IMR-90 (cell line): ENCODE data around the gene PRKCA. TPM values are rescaled to one million over a fixed set of nuclear protein-coding genes. Genes with fewer than 3 reads are reported as not detected.

Experiments used
- ATAC-seq: fragments of 200-7000 bp; cut with Tn5 transposase; 2 replicates; pipeline ENCODE4 v1.9.1; 2020; ENCODE audit warnings: low read depth, mild to moderate bottlenecking, moderate library complexity
- BruUV-seq: library from RNA; stranded (reverse); fragments of 400-500 nt; replicated peaks from 2 replicates; lab custom pipeline; 2021; lab: Mats Ljungman, UMichigan
- CTCF ChIA-PET: fragments of 300-600 bp; formaldehyde crosslinking; extraction: SDS; loops from one replicate; lab custom pipeline; 2021; ENCODE audit warnings: antibody characterized with exemption; lab: Yijun Ruan, JAX
- POLR2A ChIA-PET: fragments of 300-600 bp; sonication (Branson Sonifier 250); formaldehyde crosslinking; loops from one replicate; lab custom pipeline; 2022; ENCODE audit warnings: antibody characterized with exemption; ENCODE audit not compliant: unreplicated experiment; lab: Charles Lee
- DNase-seq: peaks from one replicate; pipeline ENCODE4 v3.0.0; 2013
- H2AFZ ChIP-seq: replicated peaks from 2 replicates; pipeline ENCODE3; 2013; ENCODE audit warnings: low read length, mild to moderate bottlenecking; ENCODE audit not compliant: poor library complexity
- H2AK5ac ChIP-seq: 2 replicates; pipeline ENCODE4 v1.6.1; 2013; ENCODE audit warnings: low read depth, low read length, inconsistent platforms
- H2AK9ac ChIP-seq: replicated peaks from 2 replicates; pipeline ENCODE3; 2013; ENCODE audit warnings: mild to moderate bottlenecking, low read depth, low read length, moderate library complexity; ENCODE audit not compliant: poor library complexity
- H2BK120ac ChIP-seq: 2 replicates; pipeline ENCODE4 v1.6.1; 2013; ENCODE audit warnings: low read depth, low read length, inconsistent platforms
- H2BK15ac ChIP-seq: 3 replicates; pipeline ENCODE4 v1.6.1; 2013; ENCODE audit warnings: low read depth, low read length, inconsistent platforms
- H2BK20ac ChIP-seq: 2 replicates; pipeline ENCODE4 v1.6.1; 2013; ENCODE audit warnings: low read depth, mild to moderate bottlenecking, inconsistent platforms, low read length, moderate library complexity
- H2BK5ac ChIP-seq: 2 replicates; pipeline ENCODE4 v1.6.1; 2013; ENCODE audit warnings: mild to moderate bottlenecking, low read depth, low read length, inconsistent platforms; ENCODE audit not compliant: poor library complexity, severe bottlenecking
- H3K14ac ChIP-seq: replicated peaks from 2 replicates; pipeline ENCODE4 v1.6.1; 2013; ENCODE audit warnings: low read depth, low read length, inconsistent platforms
- H3K18ac ChIP-seq: 2 replicates; pipeline ENCODE4 v1.6.1; 2013; ENCODE audit warnings: low read depth, low read length, control low read depth
- H3K23ac ChIP-seq: 2 replicates; pipeline ENCODE4 v1.6.1; 2013; ENCODE audit warnings: low read depth, low read length, inconsistent platforms
- H3K27ac ChIP-seq: 2 replicates; pipeline ENCODE4 v1.5.1; 2013; ENCODE audit warnings: mild to moderate bottlenecking, control low read depth, low read length; ENCODE audit not compliant: insufficient read depth
- H3K27me3 ChIP-seq: 2 replicates; pipeline ENCODE4 v1.6.1; 2013; ENCODE audit warnings: low read length; ENCODE audit not compliant: control insufficient read depth, insufficient read depth
- H3K36me3 ChIP-seq: 2 replicates; pipeline ENCODE4 v1.6.1; 2013; ENCODE audit warnings: low read length, mixed read lengths; ENCODE audit not compliant: control insufficient read depth, insufficient read depth
- H3K4ac ChIP-seq: 2 replicates; pipeline ENCODE4 v1.6.1; 2013; ENCODE audit warnings: low read depth, low read length, inconsistent platforms
- H3K4me1 ChIP-seq: 2 replicates; pipeline ENCODE4 v1.6.1; 2013; ENCODE audit warnings: low read length, mixed read lengths; ENCODE audit not compliant: control insufficient read depth, insufficient read depth
- H3K4me2 ChIP-seq: 2 replicates; pipeline ENCODE4 v1.6.1; 2013; ENCODE audit warnings: low read depth, mild to moderate bottlenecking, control low read depth, low read length, moderate library complexity
- H3K4me3 ChIP-seq: 2 replicates; pipeline ENCODE4 v1.5.1; 2013; ENCODE audit warnings: low read depth, mild to moderate bottlenecking, control low read depth, low read length, moderate library complexity; ENCODE audit not compliant: insufficient read depth
- H3K56ac ChIP-seq: 2 replicates; pipeline ENCODE4 v1.6.1; 2013; ENCODE audit warnings: low read length, inconsistent platforms; ENCODE audit not compliant: insufficient read depth; ENCODE audit errors: extremely low read depth
- H3K79me1 ChIP-seq, 2 experiments: 2 replicates each; pipeline ENCODE4 v1.6.1; 2013; ENCODE audit warnings: low read length in 2 of 2, inconsistent platforms in 1 of 2, low read depth in 1 of 2
- H3K9ac ChIP-seq: 2 replicates; pipeline ENCODE4 v1.6.1; 2013; ENCODE audit warnings: low read depth, low read length, control low read depth
- H3K9me1 ChIP-seq: 2 replicates; pipeline ENCODE4 v1.6.1; 2013; ENCODE audit warnings: low read length, inconsistent platforms; ENCODE audit not compliant: insufficient read depth
- H3K9me3 ChIP-seq: 2 replicates; pipeline ENCODE4 v1.6.1; 2013; ENCODE audit warnings: low read length; ENCODE audit not compliant: control insufficient read depth, insufficient read depth
- H4K20me1 ChIP-seq: 2 replicates; pipeline ENCODE4 v1.6.1; 2013; ENCODE audit warnings: low read length, inconsistent platforms; ENCODE audit not compliant: insufficient read depth
- H4K5ac ChIP-seq: 2 replicates; pipeline ENCODE4 v1.6.1; 2013; ENCODE audit warnings: mild to moderate bottlenecking, low read depth, low read length, control low read depth
- H4K8ac ChIP-seq, 2 experiments: 2 replicates each; pipeline ENCODE4 v1.6.1; 2013; ENCODE audit warnings: low read depth in 2 of 2, low read length in 2 of 2, control low read depth in 1 of 2, inconsistent platforms in 1 of 2
- H4K91ac ChIP-seq: 2 replicates; pipeline ENCODE4 v1.6.1; 2013; ENCODE audit warnings: low read depth, low read length, inconsistent platforms; ENCODE audit not compliant: insufficient read depth
- BHLHE40 ChIP-seq: fragments of 150-350 bp; IDR thresholded peaks from 2 replicates; pipeline ENCODE4 v1.6.1; 2016; ENCODE audit warnings: mild to moderate bottlenecking, low read depth, low read length
- CEBPB ChIP-seq: IDR thresholded peaks from 2 replicates; pipeline ENCODE4 v1.6.1; 2012; ENCODE audit warnings: low read depth, low read length, improper control_type of control experiment
- CHD1 ChIP-seq: IDR thresholded peaks from 2 replicates; pipeline ENCODE4 v1.6.1; 2012; ENCODE audit warnings: low read depth, low read length, improper control_type of control experiment
- FOS ChIP-seq: fragments of 150-350 bp; IDR thresholded peaks from 2 replicates; pipeline ENCODE4 v1.6.1; 2016; ENCODE audit warnings: low read depth, low read length
- POLR2A ChIP-seq: IDR thresholded peaks from 2 replicates; pipeline ENCODE4 v1.6.1; 2012; ENCODE audit warnings: mild to moderate bottlenecking, low read depth, low read length
- RFX5 ChIP-seq: IDR thresholded peaks from 2 replicates; pipeline ENCODE4 v1.8.0; 2012; ENCODE audit warnings: low read depth, mild to moderate bottlenecking, low read length, moderate library complexity
- WGBS, 2 experiments: methylation state at CpG; one replicate each; pipeline versions ENCODE4 v1.1.5 to v1.1.7; 2013; ENCODE audit warnings: missing lambda C conversion rate in 2 of 2; ENCODE audit not compliant: insufficient read length in 1 of 2; ENCODE audit errors: extremely low coverage in 2 of 2; 5-methylcytosine and 5-hydroxymethylcytosine counted together
- dilution Hi-C: fragments of 300-500 bp; cut with HindIII; formaldehyde crosslinking; loops from one replicate; pipeline ENCODE4 v1.14.3; 2018; ENCODE audit warnings: low sequenced_read_pairs; ENCODE audit not compliant: unreplicated experiment
- in situ Hi-C: fragments of 300-500 bp; cut with MboI; formaldehyde crosslinking; loops from 3 replicates; pipeline ENCODE4 v1.14.3; 2019; ENCODE audit warnings: low sequenced_read_pairs, inconsistent platforms, mixed read lengths
- intact Hi-C: fragments of 100-400 bp; cut with micrococcal nuclease; formaldehyde crosslinking; loops from 2 replicates; pipeline ENCODE4 v1.10.0; 2022
- polyA plus RNA-seq, 3 experiments: library from polyadenylated mRNA; depleted of rRNA; stranded (reverse); fragments of >200 nt; gene quantifications; 2 replicates each; pipeline ENCODE4 v1.2.3, GENCODE V29; 2012; ENCODE audit warnings: low replicate concordance in 1 of 3
- total RNA-seq: library from RNA; depleted of rRNA; stranded (reverse); fragments of >200 nt; gene quantifications from 2 replicates; pipeline ENCODE4 v1.2.3, GENCODE V29; 2012
- TF ChIP-seq, protein P1 (sequence below): fragments of 150-350 bp; IDR thresholded peaks from 2 replicates; pipeline ENCODE4 v1.6.1; 2017; ENCODE audit warnings: mild to moderate bottlenecking, antibody characterized with exemption, low read length, low read depth
- TF ChIP-seq, protein P2 (sequence below): fragments of 150-350 bp; IDR thresholded peaks from 2 replicates; pipeline ENCODE4 v1.6.1; 2016; ENCODE audit warnings: low read depth, mild to moderate bottlenecking, low read length, moderate library complexity, borderline replicate concordance
- TF ChIP-seq, protein P3 (sequence below): conservative IDR thresholded peaks from 2 replicates; pipeline ENCODE4 v1.5.1; 2012; ENCODE audit warnings: mild to moderate bottlenecking, low read depth, low read length, improper control_type of control experiment

Gene PRKCA
- total and polyA plus RNA-seq, 2 of the 4 experiments (the other 2 are of a cell fraction): 31.0 to 46.0 TPM

DNA sequence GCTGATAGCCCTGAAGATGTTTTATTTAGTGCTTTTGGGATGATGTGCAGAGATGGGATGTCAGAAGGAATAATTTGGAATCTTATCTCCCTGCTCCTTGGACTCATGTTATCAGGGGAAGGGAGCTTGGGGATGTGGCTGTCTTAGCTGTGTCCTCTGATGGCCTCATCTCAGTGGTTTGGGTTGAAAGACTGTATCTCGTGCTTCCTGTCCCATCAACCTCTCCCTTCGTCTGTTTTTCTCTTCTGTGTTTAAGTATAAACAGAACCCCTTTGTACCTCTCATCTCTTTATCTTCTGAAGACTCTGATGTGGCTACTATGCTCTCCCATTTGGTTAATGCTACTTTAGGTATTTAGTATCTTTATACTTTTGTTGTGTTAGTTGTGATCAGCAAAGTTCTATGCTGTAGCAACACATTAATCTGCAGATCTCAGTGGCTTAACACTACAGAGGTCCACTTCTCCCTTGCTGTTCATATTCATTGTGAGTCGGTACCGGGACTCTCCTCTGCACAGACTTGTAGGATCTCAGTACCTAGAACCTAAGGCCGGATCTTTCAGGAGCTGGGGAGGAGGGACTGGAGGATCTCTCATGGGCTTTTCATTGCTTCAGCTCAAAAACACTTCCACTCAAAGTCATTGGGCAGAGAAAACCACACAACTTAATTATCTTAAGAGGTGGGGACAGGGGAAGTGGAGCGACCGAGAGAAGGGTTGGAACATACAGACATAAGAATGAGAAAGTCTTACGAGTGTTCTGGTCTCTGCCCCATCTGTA is 28.8 kb downstream of the PRKCA start:
- ATAC-seq: no peak
- H3K27me3 ChIP-seq: no peaks in the 10 kb centered on the region
- CTCF ChIA-PET: no interaction called here
- H3K79me1 ChIP-seq: peaks cover 43 to 79% of the 10 kb centered on the region in 2 experiments
- BruUV-seq: no TSS peak
- no peak overlapping the region for H3K14ac ChIP-seq
- H2BK5ac ChIP-seq: no peak overlapping the region
- TF ChIP-seq POLR2A (no peak), FOS (no peak), RFX5 (no peak), CEBPB (no peak), BHLHE40 (no peak), CHD1 (no peak)
- TF ChIP-seq, protein P1, sequence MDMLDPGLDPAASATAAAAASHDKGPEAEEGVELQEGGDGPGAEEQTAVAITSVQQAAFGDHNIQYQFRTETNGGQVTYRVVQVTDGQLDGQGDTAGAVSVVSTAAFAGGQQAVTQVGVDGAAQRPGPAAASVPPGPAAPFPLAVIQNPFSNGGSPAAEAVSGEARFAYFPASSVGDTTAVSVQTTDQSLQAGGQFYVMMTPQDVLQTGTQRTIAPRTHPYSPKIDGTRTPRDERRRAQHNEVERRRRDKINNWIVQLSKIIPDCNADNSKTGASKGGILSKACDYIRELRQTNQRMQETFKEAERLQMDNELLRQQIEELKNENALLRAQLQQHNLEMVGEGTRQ: no peak
- TF ChIP-seq, protein P2, sequence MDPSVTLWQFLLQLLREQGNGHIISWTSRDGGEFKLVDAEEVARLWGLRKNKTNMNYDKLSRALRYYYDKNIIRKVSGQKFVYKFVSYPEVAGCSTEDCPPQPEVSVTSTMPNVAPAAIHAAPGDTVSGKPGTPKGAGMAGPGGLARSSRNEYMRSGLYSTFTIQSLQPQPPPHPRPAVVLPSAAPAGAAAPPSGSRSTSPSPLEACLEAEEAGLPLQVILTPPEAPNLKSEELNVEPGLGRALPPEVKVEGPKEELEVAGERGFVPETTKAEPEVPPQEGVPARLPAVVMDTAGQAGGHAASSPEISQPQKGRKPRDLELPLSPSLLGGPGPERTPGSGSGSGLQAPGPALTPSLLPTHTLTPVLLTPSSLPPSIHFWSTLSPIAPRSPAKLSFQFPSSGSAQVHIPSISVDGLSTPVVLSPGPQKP: no peak
- TF ChIP-seq, protein P3, sequence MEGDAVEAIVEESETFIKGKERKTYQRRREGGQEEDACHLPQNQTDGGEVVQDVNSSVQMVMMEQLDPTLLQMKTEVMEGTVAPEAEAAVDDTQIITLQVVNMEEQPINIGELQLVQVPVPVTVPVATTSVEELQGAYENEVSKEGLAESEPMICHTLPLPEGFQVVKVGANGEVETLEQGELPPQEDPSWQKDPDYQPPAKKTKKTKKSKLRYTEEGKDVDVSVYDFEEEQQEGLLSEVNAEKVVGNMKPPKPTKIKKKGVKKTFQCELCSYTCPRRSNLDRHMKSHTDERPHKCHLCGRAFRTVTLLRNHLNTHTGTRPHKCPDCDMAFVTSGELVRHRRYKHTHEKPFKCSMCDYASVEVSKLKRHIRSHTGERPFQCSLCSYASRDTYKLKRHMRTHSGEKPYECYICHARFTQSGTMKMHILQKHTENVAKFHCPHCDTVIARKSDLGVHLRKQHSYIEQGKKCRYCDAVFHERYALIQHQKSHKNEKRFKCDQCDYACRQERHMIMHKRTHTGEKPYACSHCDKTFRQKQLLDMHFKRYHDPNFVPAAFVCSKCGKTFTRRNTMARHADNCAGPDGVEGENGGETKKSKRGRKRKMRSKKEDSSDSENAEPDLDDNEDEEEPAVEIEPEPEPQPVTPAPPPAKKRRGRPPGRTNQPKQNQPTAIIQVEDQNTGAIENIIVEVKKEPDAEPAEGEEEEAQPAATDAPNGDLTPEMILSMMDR: no peak
- dilution Hi-C loops: no loop called here
- no peak overlapping the region for H4K8ac ChIP-seq
- no peak overlapping the region for H3K18ac ChIP-seq
- intact Hi-C loops: no loop called here
- H4K20me1 ChIP-seq: peaks cover 42% of the 10 kb centered on the region; the same call in 1 of the 2 replicates
- in situ Hi-C loops: no loop called here
- no peak for DNase-seq
- no peak overlapping the region for H3K4me2 ChIP-seq
- H3K9ac ChIP-seq: no peak overlapping the region
- no peak overlapping the region for H3K56ac ChIP-seq
- no peak overlapping the region for H2AK5ac ChIP-seq
- H3K4me3 ChIP-seq: no peak overlapping the region
- H2AFZ ChIP-seq: no peak overlapping the region
- no peak overlapping the region for H3K27ac ChIP-seq
- no peaks in the 10 kb centered on the region for H3K9me3 ChIP-seq
- H4K5ac ChIP-seq: no peak overlapping the region
- no peak overlapping the region for H2BK120ac ChIP-seq
- H3K4me1 ChIP-seq: peaks cover 1% of the 10 kb centered on the region
- H3K36me3 ChIP-seq: peaks cover 14% of the 10 kb centered on the region
- peaks cover 8% of the 10 kb centered on the region for H3K9me1 ChIP-seq
- H3K23ac ChIP-seq: no peak overlapping the region
- no peak overlapping the region for H3K4ac ChIP-seq
- H2BK20ac ChIP-seq: no peak overlapping the region
- WGBS, 2 experiments: no CpG with 5 or more reads among the region's 8 CpGs
- H2AK9ac ChIP-seq: no peak overlapping the region
- H4K91ac ChIP-seq: no peak overlapping the region
- H2BK15ac ChIP-seq: no peak overlapping the region
- POLR2A ChIA-PET: no interaction called here
